ENCODE measurements around the gene XPC. TPM values are rescaled to one million over a fixed set of nuclear protein-coding genes. Genes with fewer than 3 reads are reported as not detected.

XPC gene
- total and polyA plus RNA-seq, 7 donors: 8.1 to 37.5 (median 30.3) TPM

- no peaks in the 10 kb centered on the region for H3K27me3 ChIP-seq
- H3K4me3 ChIP-seq: no peak overlapping the region
- peaks cover 2 to 70% (median 15%) of the 10 kb centered on the region in 4 donors for H3K36me3 ChIP-seq
- peak overlapping the region in 3 of 4 donors; percentile 81 to 92 (median 87) for H3K27ac ChIP-seq
- intact Hi-C loops (cut with DNase I): loop anchor here (10.0 kb wide), 1 partner anchor 1482 kb away; the partner anchor contains the start of gene RAF1
- peaks cover 0 to 47% (median 40%) of the 10 kb centered on the region in 4 donors for H3K4me1 ChIP-seq
- no peak for TF ChIP-seq POLR2A (IDR thresholded peaks at IDR 0.05)
- no peak for TF ChIP-seq CTCF (IDR thresholded peaks at IDR 0.05)
- no peak for TF ChIP-seq POLR2AphosphoS5 (IDR thresholded peaks at IDR 0.05)
- TF ChIP-seq EP300 (IDR thresholded peaks at IDR 0.05): no peak
- 83 to 89% methylated on average over 5 of the region's 5 CpGs for WGBS, 2 donors
- no peak for DNase-seq
- no peaks in the 10 kb centered on the region for H3K9me3 ChIP-seq
These were observed 31.4 kb downstream of the XPC start for GRCh38 chr3:14147066-14147435.

GRCh38 chr3:14146381-14147065, 31.9 kb downstream of the XPC start:
- intact Hi-C loops (cut with DNase I): loop anchor here (10.0 kb wide), 1 partner anchor 1482 kb away; the partner anchor contains the start of gene RAF1
- TF ChIP-seq POLR2AphosphoS5 (IDR thresholded peaks at IDR 0.05): no peak
- TF ChIP-seq POLR2A (IDR thresholded peaks at IDR 0.05): no peak
- no peak for TF ChIP-seq EP300 (IDR thresholded peaks at IDR 0.05)
- no peak for TF ChIP-seq CTCF (IDR thresholded peaks at IDR 0.05)
- Histone ChIP-seq H3K27me3 (no peaks in the 10 kb centered on the region), H3K4me1 (peaks cover 0 to 47% (median 41%) of the 10 kb centered on the region in 4 donors), H3K27ac (peak overlapping the region; percentile 81 to 92 (median 84)), H3K4me3 (no peak overlapping the region), H3K36me3 (peaks cover 2 to 70% (median 18%) of the 10 kb centered on the region in 4 donors), H3K9me3 (no peaks in the 10 kb centered on the region)
- DNase-seq: no peak
- WGBS, 2 donors: 92 to 93% methylated on average over 10 of the region's 10 CpGs

DNA sequence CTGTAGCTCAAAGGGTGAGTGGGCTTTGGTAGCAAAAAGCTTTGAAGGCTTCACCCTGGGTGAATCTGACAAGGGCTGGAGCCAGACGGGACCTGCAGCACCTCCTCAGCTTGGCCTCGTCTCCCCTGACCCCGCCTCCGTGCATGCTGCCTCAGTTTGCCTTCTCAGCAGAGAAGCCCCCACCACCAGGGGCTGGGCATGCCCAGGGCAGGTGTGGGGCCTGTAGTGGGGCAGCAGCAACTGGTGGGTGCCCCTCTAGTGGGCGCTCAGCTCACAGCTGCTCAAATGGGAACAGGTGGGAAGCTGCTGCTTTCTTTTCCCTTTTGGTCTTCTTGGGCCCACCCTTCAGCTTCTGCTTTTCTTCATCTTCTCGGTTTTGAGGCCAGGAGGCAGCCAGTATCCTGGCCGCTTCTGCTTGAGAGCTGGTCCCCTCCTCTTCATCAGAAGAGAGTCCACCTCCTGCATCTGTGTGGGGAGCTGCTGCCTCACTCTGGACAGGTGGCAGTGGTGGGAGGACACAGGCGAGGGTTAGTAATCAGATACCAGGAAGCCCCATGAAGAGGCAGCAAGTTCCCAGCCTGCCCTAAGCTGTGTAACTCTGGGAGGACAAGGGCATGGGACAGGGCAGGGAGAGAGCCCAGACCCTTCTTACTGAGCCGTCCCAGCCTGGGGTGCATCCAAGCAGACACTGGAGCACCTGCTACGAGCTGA, 32.6 kb downstream of the XPC start:
- WGBS, 2 donors: 91 to 92% methylated on average over 10 of the region's 10 CpGs
- Histone ChIP-seq H3K4me1 (peaks cover 0 to 51% (median 44%) of the 10 kb centered on the region in 4 donors), H3K27me3 (no peaks in the 10 kb centered on the region), H3K9me3 (no peaks in the 10 kb centered on the region), H3K27ac (peak overlapping the region; percentile 81 to 92 (median 84)), H3K36me3 (peaks cover 2 to 72% (median 15%) of the 10 kb centered on the region in 4 donors), H3K4me3 (no peak overlapping the region)
- no peak for DNase-seq
- intact Hi-C loops (cut with DNase I): loop anchor here (2.0 to 10.0 kb wide), 2 partner anchors 33 to 1481 kb away; partner anchors contain the start of genes LSM3, RAF1 and XPC
- TF ChIP-seq EP300 (IDR thresholded peaks at IDR 0.05) (no peak), POLR2A (IDR thresholded peaks at IDR 0.05) (no peak), POLR2AphosphoS5 (IDR thresholded peaks at IDR 0.05) (no peak), CTCF (IDR thresholded peaks at IDR 0.05) (no peak)

DNA sequence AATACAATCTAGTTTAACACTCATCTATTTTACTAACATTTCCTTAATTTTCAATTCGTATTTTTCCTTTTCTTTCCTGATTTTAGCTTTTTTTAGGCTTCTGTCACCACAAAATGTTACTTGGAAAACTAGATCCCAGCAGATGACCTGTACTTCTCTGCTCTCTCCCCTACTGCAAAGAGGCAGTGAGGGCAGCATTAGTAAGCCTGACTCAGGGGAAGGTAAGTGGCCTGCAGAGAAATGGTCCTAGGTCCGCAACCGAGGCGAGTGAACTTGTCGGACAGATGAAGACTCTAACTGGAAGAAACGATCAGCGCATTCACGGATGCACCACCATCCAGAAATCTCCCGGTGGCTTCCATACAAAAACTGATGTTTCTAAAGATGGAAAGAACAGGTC, 33.2 kb downstream of the XPC start:
- Histone ChIP-seq H3K4me1 (peaks cover 0 to 54% (median 46%) of the 10 kb centered on the region in 4 donors), H3K9me3 (no peaks in the 10 kb centered on the region), H3K27ac (peak overlapping the region; percentile 81 to 92 (median 84)), H3K36me3 (peaks cover 2 to 72% (median 14%) of the 10 kb centered on the region in 4 donors), H3K27me3 (no peaks in the 10 kb centered on the region), H3K4me3 (peak overlapping the region in 2 of 4 donors; percentile 20 to 24)
- no peak for DNase-seq
- intact Hi-C loops (cut with DNase I): loop anchor here (2.0 to 10.0 kb wide), 2 partner anchors 34 to 1480 kb away; partner anchors contain the start of genes LSM3, RAF1 and XPC
- 93 to 95% methylated on average over 9 of the region's 9 CpGs for WGBS, 2 donors
- TF ChIP-seq CTCF (IDR thresholded peaks at IDR 0.05) (no peak), POLR2A (IDR thresholded peaks at IDR 0.05) (no peak), POLR2AphosphoS5 (IDR thresholded peaks at IDR 0.05) (no peak), EP300 (IDR thresholded peaks at IDR 0.05) (no peak)
